ENCODE data around the gene AMIGO2. TPM values are rescaled to one million over a fixed set of nuclear protein-coding genes. Genes with fewer than 3 reads are reported as not detected.

Gene AMIGO2
- total RNA-seq, 4 donors from 2014 or later: 4.5 to 6.7 (median 6.6) TPM

DNA sequence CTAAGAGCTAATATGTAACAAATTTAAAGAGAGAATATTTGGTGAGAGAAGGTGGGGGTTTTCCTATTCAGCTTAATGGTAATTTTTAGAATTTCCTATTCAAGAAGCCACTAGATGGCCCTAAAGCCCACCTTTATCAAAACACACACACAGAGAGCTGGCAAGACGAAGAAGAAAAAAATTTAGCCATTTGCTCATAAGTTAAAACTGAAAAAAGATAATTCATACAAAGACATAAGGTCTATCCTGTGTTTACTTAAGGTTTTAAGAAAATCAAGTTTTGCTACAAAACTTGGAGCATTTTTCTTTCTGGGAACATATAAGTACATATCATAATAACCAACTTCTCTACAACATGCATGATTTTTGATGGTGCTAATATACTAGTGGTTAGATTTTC, 47.1 kb downstream of the AMIGO2 start:
- H3K27ac ChIP-seq: peak overlapping the region in 1 of 4 donors; percentile 1
- in situ Hi-C loops (cut with MboI; ENCODE audit: low pct_ligation_motif_present in 1 of 4, low pct_unique_long_range_greater_than_20kb in 1 of 4, low sequenced_read_pairs in 3 of 4): loop anchor here in 3 of 4 donors (10.0 to 25.0 kb wide), 5 partner anchors 272 to 652 kb away; no protein-coding TSS in a partner anchor
- no peaks in the 10 kb centered on the region for H3K9me3 ChIP-seq
- intact Hi-C loops (cut with DNase I; ENCODE audit: low total_unique reads): loop anchor here (10.0 kb wide), 1 partner anchor 652 kb away; no protein-coding TSS in a partner anchor
- TF ChIP-seq POLR2AphosphoS5 (IDR thresholded peaks at IDR 0.05) (no peak), EP300 (IDR thresholded peaks at IDR 0.05; ENCODE audit: low read depth) (no peak)
- TF ChIP-seq, protein P1, sequence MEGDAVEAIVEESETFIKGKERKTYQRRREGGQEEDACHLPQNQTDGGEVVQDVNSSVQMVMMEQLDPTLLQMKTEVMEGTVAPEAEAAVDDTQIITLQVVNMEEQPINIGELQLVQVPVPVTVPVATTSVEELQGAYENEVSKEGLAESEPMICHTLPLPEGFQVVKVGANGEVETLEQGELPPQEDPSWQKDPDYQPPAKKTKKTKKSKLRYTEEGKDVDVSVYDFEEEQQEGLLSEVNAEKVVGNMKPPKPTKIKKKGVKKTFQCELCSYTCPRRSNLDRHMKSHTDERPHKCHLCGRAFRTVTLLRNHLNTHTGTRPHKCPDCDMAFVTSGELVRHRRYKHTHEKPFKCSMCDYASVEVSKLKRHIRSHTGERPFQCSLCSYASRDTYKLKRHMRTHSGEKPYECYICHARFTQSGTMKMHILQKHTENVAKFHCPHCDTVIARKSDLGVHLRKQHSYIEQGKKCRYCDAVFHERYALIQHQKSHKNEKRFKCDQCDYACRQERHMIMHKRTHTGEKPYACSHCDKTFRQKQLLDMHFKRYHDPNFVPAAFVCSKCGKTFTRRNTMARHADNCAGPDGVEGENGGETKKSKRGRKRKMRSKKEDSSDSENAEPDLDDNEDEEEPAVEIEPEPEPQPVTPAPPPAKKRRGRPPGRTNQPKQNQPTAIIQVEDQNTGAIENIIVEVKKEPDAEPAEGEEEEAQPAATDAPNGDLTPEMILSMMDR (IDR thresholded peaks at IDR 0.05): peak; percentile 41 to 62 (median 51)
- H3K27me3 ChIP-seq: no peaks in the 10 kb centered on the region
- no peak overlapping the region for H3K4me3 ChIP-seq
- WGBS, 2 donors (ENCODE audit: low coverage in 1 of 2): 3 to 9% methylated on average over 1 of the region's 1 CpG
- H3K36me3 ChIP-seq: no peaks in the 10 kb centered on the region
- H3K4me1 ChIP-seq: peaks cover 0 to 20% (median 9%) of the 10 kb centered on the region in 4 donors
- DNase-seq: no peak

DNA sequence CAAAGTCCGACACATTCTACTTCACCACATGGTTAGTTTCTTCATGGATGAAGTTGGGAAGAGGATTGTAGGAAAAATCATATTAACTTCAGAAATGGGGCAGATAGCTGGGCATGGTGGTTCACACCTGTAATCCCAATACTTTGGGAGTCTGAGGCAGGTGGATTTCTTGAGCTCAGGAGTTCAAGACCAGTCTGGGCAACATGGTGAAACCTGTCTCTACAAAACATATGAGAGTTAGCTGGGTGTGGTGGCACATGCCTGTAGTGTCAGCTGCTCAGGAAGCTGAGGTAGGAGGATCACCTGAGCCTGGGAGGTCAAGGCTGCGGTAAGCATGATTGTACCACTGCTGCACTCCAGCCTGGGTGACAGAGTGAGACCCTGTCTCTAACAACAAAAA, 49.9 kb downstream of the AMIGO2 start:
- in situ Hi-C loops (cut with MboI; ENCODE audit: low pct_ligation_motif_present in 1 of 4, low pct_unique_long_range_greater_than_20kb in 1 of 4, low sequenced_read_pairs in 3 of 4) (loop anchor here in 3 of 4 donors (10.0 to 25.0 kb wide), 6 partner anchors 275 to 685 kb away; no protein-coding TSS in a partner anchor), intact Hi-C loops (cut with DNase I; ENCODE audit: low total_unique reads) (loop anchor here (10.0 kb wide), 1 partner anchor 655 kb away; no protein-coding TSS in a partner anchor)
- TF ChIP-seq POLR2AphosphoS5 (IDR thresholded peaks at IDR 0.05) (no peak), EP300 (IDR thresholded peaks at IDR 0.05; ENCODE audit: low read depth) (no peak), POLR2A (IDR thresholded peaks at IDR 0.05) (no peak)
- TF ChIP-seq, protein P1 (IDR thresholded peaks at IDR 0.05): no peak
- no peak for DNase-seq
- Histone ChIP-seq H3K4me3 (no peak overlapping the region), H3K9me3 (no peaks in the 10 kb centered on the region), H3K4me1 (peaks cover 0 to 15% (median 9%) of the 10 kb centered on the region in 4 donors), H3K27me3 (no peaks in the 10 kb centered on the region), H3K36me3 (no peaks in the 10 kb centered on the region), H3K27ac (no peak overlapping the region)
- WGBS, 2 donors (ENCODE audit: low coverage in 1 of 2): 97 to 100% methylated on average over 1 to 2 of the region's 2 CpGs

DNA sequence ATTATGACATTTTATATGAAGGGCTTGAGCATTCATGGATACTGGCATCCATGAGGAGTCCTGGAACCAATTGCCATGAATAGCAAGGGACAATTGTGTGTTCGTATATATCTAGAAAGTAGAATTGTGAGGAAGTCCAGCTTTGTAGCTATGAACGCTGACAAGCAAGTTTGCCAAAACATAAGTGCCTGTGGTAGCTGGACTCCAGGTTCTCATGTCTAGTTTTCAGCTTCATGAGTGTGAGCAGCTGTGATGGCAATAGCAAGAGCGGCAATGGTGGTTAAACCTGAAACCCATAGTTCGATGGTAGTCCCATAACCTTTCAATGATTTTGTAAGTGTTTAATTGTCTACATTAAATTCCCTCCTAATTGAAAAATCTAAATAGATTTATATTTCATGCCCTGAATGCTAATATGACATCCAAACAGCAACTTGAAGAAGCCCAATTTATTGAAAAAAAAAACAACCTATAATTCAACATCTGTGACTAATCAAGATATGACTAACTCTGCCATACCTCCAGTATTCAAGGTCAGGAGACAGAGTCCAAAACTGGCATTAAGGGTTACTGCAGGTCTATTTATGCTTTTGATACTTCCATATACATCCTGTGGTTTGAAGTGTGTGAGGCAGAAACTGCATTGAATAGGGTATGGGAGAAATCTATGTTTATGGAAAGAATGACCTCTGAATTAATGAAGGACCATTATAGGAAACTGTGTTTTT, 50.6 kb downstream of the AMIGO2 start:
- WGBS, 2 donors (ENCODE audit: low coverage in 1 of 2): 61 to 75% methylated on average over 4 of the region's 4 CpGs
- intact Hi-C loops (cut with DNase I; ENCODE audit: low total_unique reads): no loop called here

DNA sequence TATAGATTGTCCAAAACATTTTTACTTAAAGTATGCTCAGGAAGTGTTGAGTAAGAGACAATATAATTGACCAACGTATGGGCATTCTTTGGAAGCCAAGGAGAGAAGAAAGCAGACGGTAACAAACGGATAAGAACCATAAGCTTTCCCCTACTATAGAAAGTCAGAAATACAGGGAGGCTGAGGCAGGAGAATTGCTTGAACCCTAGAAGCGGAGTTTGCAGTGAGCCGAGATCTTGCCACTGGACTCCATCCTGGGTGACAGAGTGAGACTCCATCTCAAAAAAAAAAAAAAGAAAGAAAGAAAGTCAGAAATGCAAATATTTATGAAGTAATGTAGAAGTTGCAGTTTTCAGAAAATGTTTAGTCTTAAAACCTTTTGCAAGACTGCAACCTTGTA, 51.6 kb downstream of the AMIGO2 start:
- Histone ChIP-seq H3K27ac (no peak overlapping the region), H3K9me3 (no peaks in the 10 kb centered on the region), H3K4me3 (no peak overlapping the region), H3K4me1 (peaks cover 0 to 6% (median 3%) of the 10 kb centered on the region in 4 donors), H3K36me3 (no peaks in the 10 kb centered on the region), H3K27me3 (no peaks in the 10 kb centered on the region)
- in situ Hi-C loops (cut with MboI; ENCODE audit: low pct_ligation_motif_present in 1 of 4, low pct_unique_long_range_greater_than_20kb in 1 of 4, low sequenced_read_pairs in 3 of 4) (loop anchor here in 2 of 4 donors (10.0 to 25.0 kb wide), 3 partner anchors 284 to 683 kb away; no protein-coding TSS in a partner anchor), intact Hi-C loops (cut with DNase I; ENCODE audit: low total_unique reads) (no loop called here)
- 88% methylated on average over 5 of the region's 5 CpGs; no CpG with 5 or more reads in 1 of the 2 donors for WGBS, 2 donors (ENCODE audit: low coverage in 1 of 2)
- TF ChIP-seq POLR2A (IDR thresholded peaks at IDR 0.05) (no peak), POLR2AphosphoS5 (IDR thresholded peaks at IDR 0.05) (no peak)
- TF ChIP-seq, protein P1 (IDR thresholded peaks at IDR 0.05): no peak
- DNase-seq: no peak

More for the DNA sequence above, 50.6 kb downstream of the AMIGO2 start:
- DNase-seq: no peak
- Histone ChIP-seq H3K4me3 (no peak overlapping the region), H3K9me3 (no peaks in the 10 kb centered on the region), H3K36me3 (no peaks in the 10 kb centered on the region), H3K27ac (no peak overlapping the region), H3K4me1 (peaks cover 0 to 9% (median 4%) of the 10 kb centered on the region in 4 donors), H3K27me3 (no peaks in the 10 kb centered on the region)
- in situ Hi-C loops (cut with MboI; ENCODE audit: low pct_ligation_motif_present in 1 of 4, low pct_unique_long_range_greater_than_20kb in 1 of 4, low sequenced_read_pairs in 3 of 4): loop anchor here in 2 of 4 donors (10.0 to 25.0 kb wide), 3 partner anchors 283 to 684 kb away; no protein-coding TSS in a partner anchor
- TF ChIP-seq POLR2AphosphoS5 (IDR thresholded peaks at IDR 0.05) (no peak), POLR2A (IDR thresholded peaks at IDR 0.05) (no peak), EP300 (IDR thresholded peaks at IDR 0.05; ENCODE audit: low read depth) (no peak)
- TF ChIP-seq, protein P1 (IDR thresholded peaks at IDR 0.05): no peak
